ENCODE measurements around the gene TAS2R40.

DNA sequence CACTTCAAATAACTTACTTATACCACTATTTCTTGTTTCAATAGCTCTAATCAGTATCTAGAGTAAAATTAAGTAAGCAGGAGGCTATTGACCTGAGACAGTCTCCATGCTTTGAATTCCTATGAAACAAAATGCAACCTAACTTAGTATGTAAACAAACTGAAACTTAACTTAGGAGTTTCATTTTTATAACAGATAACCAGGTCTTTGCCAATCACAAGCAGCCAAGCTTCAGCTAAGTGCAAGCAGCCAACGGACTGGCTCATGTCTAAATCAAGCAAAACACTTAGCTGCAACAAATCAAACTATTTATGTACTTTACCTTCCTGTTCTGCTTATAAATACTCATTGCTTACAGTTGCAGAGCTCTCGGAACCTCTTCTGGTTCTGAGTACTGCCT lies 37.0 kb downstream of the TAS2R40 start:
- TF ChIP-seq POLR2A (IDR thresholded peaks at IDR 0.05; ENCODE audit: low read length) (no peak), GATA1 (IDR thresholded peaks at IDR 0.05; ENCODE audit: low read depth, low read length) (no peak)
